Suprapubic skin (tissue), 4 donors: ENCODE measurements around the gene PTGIR. TPM values are rescaled to one million over a fixed set of nuclear protein-coding genes. Genes with fewer than 3 reads are reported as not detected.

Experiments
- DNase-seq, 2 donors: peaks; one replicate each; pipeline ENCODE4 v3.0.0-alpha.2; 2019; ENCODE audit warnings: low spot score in 2 of 2
- H3K27ac ChIP-seq: fragments of 200-600 bp; sonication (generic); one replicate; pipeline ENCODE4 v1.5.1; 2019
- H3K27me3 ChIP-seq: fragments of 200-600 bp; sonication (generic); one replicate; pipeline ENCODE4 v1.5.1; 2019
- H3K36me3 ChIP-seq: fragments of 200-600 bp; sonication (generic); one replicate; pipeline ENCODE4 v1.5.1; 2019
- H3K4me1 ChIP-seq: fragments of 200-600 bp; sonication (generic); one replicate; pipeline ENCODE4 v1.5.1; 2019
- H3K4me3 ChIP-seq: fragments of 200-600 bp; sonication (generic); one replicate; pipeline ENCODE4 v1.5.1; 2019; ENCODE audit warnings: mild to moderate bottlenecking
- H3K9me3 ChIP-seq: fragments of 200-600 bp; sonication (generic); one replicate; pipeline ENCODE4 v1.5.1; 2019
- EP300 ChIP-seq: sonication (generic); formaldehyde crosslinking; IDR thresholded peaks from one replicate; pipeline ENCODE4 v1.6.1; 2017; ENCODE audit warnings: antibody characterized with exemption
- POLR2A ChIP-seq, 2 donors: fragments of 450-650 bp; IDR thresholded peaks; one replicate each; pipeline ENCODE4 v1.6.1; 2017; ENCODE audit warnings: antibody characterized with exemption in 2 of 2, mild to moderate bottlenecking in 2 of 2, moderate library complexity in 2 of 2
- POLR2AphosphoS5 ChIP-seq, 3 donors: sonication (generic); formaldehyde crosslinking; IDR thresholded peaks; one replicate each; pipeline ENCODE4 v1.6.1; 2017; ENCODE audit warnings: antibody characterized with exemption in 3 of 3
- WGBS: methylation state at CpG from one replicate; pipeline ENCODE4 v1.1.5; 2018; 5-methylcytosine and 5-hydroxymethylcytosine counted together
- total RNA-seq, 4 donors: library from RNA; depleted of rRNA; stranded (reverse); fragments of >200 nt; gene quantifications; one replicate each; pipeline ENCODE4 v1.1.0, GENCODE V29; 2016
- TF ChIP-seq, protein P1 (sequence below), 2 donors: fragments of 200-600 bp in 1 of 2; fragments of 450-650 bp in 1 of 2; sonication (generic) in 1 of 2; IDR thresholded peaks; one replicate each; pipeline ENCODE4 v1.5.1; 2016 to 2019; ENCODE audit warnings: antibody characterized with exemption in 2 of 2, mild to moderate bottlenecking in 1 of 2, moderate library complexity in 1 of 2

Gene PTGIR
- total RNA-seq, 4 donors from 2014 or later: 0.57 to 6.7 (median 2.4) TPM

DNA sequence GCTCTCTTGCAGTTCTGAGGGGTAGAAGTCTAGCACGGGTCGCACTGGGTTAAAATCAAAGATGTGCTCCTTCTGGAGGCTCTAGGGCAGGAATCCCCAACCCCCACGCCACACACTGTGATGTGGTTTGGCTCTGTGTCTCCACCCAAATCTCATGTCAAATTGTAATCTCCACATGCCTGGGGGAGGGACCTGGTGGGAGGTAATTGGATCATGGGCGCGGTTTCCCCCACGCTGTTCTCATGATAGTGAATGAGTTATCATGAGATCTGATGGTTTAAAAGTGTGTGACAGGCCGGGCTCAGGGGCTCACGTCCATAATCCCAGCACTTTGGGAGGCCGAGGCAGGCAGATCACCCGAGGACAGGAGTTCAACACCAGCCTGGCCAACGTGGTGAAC lies 50.4 kb downstream of the PTGIR start:
- Histone ChIP-seq H3K9me3 (no peaks in the 10 kb centered on the region), H3K36me3 (no peaks in the 10 kb centered on the region), H3K27me3 (no peaks in the 10 kb centered on the region), H3K27ac (no peak overlapping the region), H3K4me1 (no peaks in the 10 kb centered on the region), H3K4me3 (no peak overlapping the region)
- no peak for TF ChIP-seq POLR2A (IDR thresholded peaks at IDR 0.05)
- no peak for TF ChIP-seq POLR2AphosphoS5 (IDR thresholded peaks at IDR 0.05)
- TF ChIP-seq EP300: no peak
- TF ChIP-seq, protein P1, sequence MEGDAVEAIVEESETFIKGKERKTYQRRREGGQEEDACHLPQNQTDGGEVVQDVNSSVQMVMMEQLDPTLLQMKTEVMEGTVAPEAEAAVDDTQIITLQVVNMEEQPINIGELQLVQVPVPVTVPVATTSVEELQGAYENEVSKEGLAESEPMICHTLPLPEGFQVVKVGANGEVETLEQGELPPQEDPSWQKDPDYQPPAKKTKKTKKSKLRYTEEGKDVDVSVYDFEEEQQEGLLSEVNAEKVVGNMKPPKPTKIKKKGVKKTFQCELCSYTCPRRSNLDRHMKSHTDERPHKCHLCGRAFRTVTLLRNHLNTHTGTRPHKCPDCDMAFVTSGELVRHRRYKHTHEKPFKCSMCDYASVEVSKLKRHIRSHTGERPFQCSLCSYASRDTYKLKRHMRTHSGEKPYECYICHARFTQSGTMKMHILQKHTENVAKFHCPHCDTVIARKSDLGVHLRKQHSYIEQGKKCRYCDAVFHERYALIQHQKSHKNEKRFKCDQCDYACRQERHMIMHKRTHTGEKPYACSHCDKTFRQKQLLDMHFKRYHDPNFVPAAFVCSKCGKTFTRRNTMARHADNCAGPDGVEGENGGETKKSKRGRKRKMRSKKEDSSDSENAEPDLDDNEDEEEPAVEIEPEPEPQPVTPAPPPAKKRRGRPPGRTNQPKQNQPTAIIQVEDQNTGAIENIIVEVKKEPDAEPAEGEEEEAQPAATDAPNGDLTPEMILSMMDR (IDR thresholded peaks at IDR 0.05): no peak
- DNase-seq: no peak
- 50% methylated on average over 9 of the region's 11 CpGs for WGBS

DNA sequence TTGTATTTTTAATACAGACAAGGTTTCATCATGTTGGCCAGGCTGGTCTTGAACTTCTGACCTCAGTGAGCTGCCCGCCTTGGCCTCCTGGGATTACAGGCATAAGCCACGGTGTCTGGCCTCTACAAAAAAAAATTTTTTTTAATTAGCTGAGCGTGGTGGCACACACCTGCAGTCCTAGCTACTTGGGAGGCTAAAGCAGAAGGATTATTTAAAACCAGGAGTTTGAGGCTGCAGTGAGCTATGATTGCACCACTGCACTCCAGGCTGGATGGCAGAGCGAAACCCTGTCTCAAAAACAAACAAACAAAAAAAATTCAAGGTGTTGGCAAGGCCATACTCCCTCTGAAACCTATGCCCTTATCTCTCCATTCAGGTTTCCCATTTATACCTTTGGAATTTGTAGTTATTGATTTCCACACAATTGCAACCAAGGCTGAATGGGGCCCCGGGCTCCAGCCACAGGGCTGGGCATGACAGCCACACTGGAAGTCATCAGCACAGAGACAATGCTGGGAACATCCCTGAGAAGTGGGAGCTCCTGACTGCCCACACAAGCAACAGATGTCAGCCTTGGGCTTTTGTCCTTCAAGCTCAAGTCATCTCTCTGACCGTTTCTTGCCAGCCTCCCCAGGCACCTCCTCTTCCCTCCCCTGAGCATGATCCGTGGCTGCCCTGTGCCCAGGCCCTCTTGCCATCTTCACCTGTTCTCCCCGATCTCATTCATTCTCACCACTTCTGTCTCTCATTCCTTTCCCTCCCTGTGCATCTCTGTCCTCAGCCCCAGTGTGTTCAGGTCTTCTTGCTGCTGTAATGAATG lies 51.0 kb downstream of the PTGIR start:
- TF ChIP-seq POLR2AphosphoS5 (IDR thresholded peaks at IDR 0.05) (no peak), POLR2A (IDR thresholded peaks at IDR 0.05) (no peak), EP300 (no peak)
- TF ChIP-seq, protein P1 (IDR thresholded peaks at IDR 0.05): no peak
- Histone ChIP-seq H3K27me3 (no peaks in the 10 kb centered on the region), H3K9me3 (no peaks in the 10 kb centered on the region), H3K36me3 (no peaks in the 10 kb centered on the region), H3K4me1 (no peaks in the 10 kb centered on the region), H3K4me3 (no peak overlapping the region), H3K27ac (no peak overlapping the region)
- 81% methylated on average over 8 of the region's 8 CpGs for WGBS
- DNase-seq: no peak

DNA sequence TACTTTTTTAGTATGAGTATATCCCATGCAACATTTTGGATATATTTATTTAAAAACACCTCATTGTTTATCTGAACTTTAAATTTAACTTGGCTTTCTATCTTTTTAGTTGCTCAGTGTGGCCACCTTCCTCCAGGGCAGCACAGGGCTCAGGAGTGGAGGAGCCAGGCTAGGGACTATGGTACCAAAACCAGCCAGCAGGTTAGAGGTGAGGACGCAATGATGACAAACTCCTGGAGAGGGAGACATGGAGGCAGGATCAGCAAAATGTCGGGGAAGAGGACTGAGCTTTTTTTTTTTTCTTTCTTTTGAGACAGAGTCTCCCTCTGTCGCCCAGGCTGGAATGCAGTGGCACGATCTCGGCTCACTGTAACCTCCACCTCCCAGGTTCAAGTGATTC lies 53.4 kb downstream of the PTGIR start:
- TF ChIP-seq POLR2A (IDR thresholded peaks at IDR 0.05) (no peak), EP300 (no peak), POLR2AphosphoS5 (IDR thresholded peaks at IDR 0.05) (no peak)
- TF ChIP-seq, protein P1 (IDR thresholded peaks at IDR 0.05): no peak
- no peak for DNase-seq
- no peak overlapping the region for H3K4me3 ChIP-seq
- no peaks in the 10 kb centered on the region for H3K36me3 ChIP-seq
- WGBS: 57% methylated on average over 5 of the region's 5 CpGs
- no peak overlapping the region for H3K27ac ChIP-seq
- H3K9me3 ChIP-seq: no peaks in the 10 kb centered on the region
- H3K27me3 ChIP-seq: no peaks in the 10 kb centered on the region
- no peaks in the 10 kb centered on the region for H3K4me1 ChIP-seq

Other genes with a start within 250 kb of the PTGIR start
- gene CCDC8, start 211.5 kb downstream of the PTGIR start, total RNA-seq: 1 to 10 TPM; 1.6 to 6.5 (median 3.3) TPM
- gene PNMA8C, start 196.2 kb downstream of the PTGIR start, total RNA-seq: under 1 TPM in 1 of 4 donors, not detected in 3; 0.13 TPM
- gene PNMA8A, start 153.5 kb downstream of the PTGIR start, total RNA-seq: 1 to 10 TPM in 3 of 4 donors, under 1 TPM in 1; 0.72 to 3.9 (median 1.4) TPM
- gene PNMA8B, start 129.2 kb downstream of the PTGIR start, total RNA-seq: 1 to 10 TPM; 1.8 to 3.2 (median 2.8) TPM
- gene CALM3, start 23.8 kb downstream of the PTGIR start, total RNA-seq: 100 to 1,000 TPM in 1 of 4 donors, 10 to 100 TPM in 3; 56.0 to 102 (median 78.6) TPM
- gene GNG8, start 11.1 kb upstream of the PTGIR start, total RNA-seq: not detected
- 1 to 10 TPM in 3 of 4 donors, under 1 TPM in 1; 0.68 to 1.8 (median 1.2) TPM for gene DACT3, start 36.1 kb upstream of the PTGIR start, total RNA-seq
- gene PRKD2, start 92.0 kb upstream of the PTGIR start, total RNA-seq: 100 to 1,000 TPM in 1 of 4 donors, 10 to 100 TPM in 3; 51.5 to 136 (median 61.2) TPM
- 10 to 100 TPM in 1 of 4 donors, 1 to 10 TPM in 3; 7.1 to 15.2 (median 7.8) TPM for gene FKRP, start 121.0 kb upstream of the PTGIR start, total RNA-seq
- gene STRN4, start 121.4 kb upstream of the PTGIR start, total RNA-seq: 10 to 100 TPM; 73.2 to 87.6 (median 81.1) TPM
- 100 to 1,000 TPM in 3 of 4 donors, 10 to 100 TPM in 1; 79.4 to 191 (median 131) TPM for gene SLC1A5, start 163.5 kb upstream of the PTGIR start, total RNA-seq
- 10 to 100 TPM; 50.6 to 93.3 (median 75.0) TPM for gene AP2S1, start 225.8 kb upstream of the PTGIR start, total RNA-seq
- gene ARHGAP35, start 235.9 kb upstream of the PTGIR start, total RNA-seq: 10 to 100 TPM; 33.9 to 54.2 (median 46.5) TPM